GM15510 (cell line): ENCODE measurements around the gene POLR2H.
A peak's percentile ranks its signal among the peaks of the same experiment; 100 is the strongest.

Source experiments
- POLR2A ChIP-seq: IDR thresholded peaks from 3 replicates; pipeline ENCODE4 v1.6.1; 2011; ENCODE audit warnings: borderline replicate concordance; ENCODE audit not compliant: insufficient read length; ENCODE audit errors: extremely low read depth

POLR2H gene

DNA sequence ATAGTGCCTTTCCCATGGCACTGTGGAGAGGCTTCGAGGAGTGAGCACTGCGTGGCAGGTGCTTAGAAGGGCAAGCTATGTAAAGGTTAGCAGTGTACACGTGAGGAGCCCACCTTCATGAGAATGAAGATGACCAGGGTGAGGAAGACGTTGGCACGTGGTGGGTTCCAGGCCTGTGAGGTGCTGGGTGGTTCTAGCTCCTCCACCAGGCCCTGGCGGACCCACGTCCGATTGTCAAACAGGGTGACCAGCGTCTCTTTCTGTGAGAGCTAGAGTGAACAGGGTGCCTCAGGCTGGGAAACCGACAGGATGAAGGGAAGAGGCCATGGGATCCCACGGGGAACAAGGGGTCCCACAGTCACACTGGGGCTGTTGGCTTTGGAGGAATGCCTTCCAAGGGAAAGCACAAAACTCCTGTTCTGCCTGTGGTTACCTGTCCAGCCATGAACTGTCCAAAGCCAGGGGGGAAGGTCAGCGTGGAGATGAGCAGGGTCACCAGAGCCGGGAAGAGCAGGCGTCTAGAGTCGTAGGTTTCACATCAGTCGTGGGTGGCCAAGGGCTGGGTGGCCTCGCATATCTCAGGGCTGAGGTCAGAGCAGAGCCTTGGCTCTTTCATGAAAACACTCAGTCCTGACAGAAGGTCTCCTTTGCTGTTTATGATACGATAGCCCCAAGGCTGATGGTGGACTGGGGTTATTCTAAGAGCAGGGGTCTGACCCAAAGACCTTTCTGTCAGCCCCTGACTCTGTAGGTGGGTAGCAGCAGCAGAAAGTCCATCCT is 6.1 kb upstream of the POLR2H start:
- TF ChIP-seq POLR2A, result no peak

DNA sequence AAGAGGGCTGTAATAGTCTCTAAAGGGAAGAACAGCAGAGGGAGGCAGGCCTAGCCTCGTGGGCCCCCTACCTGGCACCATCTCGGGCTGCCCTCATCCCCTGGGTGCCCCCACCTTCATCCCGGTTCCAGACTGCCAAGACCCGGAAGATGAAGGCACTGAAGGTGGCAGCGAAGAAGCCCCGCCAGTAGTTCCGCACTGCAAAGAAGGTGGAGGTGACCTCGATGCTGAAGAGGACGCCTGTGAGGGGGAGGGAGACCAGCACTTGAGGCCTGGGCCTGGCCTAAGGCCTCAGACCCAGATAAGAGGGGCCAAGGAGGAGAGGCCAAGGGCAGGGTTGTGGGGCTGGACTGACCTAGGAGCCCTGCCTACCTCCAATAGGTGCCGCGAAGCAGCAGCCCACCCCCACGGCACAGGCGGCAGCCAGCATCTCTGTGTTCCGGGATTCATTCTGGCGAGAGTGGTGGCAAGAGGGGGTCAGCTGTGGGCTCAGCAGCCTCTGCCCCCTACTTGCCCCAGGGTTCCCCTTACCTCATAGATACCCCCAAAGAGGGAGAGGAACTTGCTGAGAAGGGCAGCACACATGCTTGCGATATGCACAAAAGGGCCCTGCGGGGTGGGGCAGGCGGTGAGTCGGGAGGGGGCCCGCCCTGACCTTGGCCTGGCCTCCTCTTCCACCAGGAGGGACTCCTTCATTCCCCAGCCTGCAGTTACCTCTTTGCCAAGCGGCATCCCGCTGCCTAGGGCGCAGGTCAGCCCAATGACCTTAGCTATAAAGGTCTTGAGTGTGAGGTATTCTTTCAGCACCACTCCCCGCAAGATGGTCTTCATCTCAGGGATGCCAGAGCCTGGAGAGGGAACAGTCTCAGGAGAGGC is 4.0 kb upstream of the POLR2H start:
- TF ChIP-seq POLR2A, result no peak

DNA sequence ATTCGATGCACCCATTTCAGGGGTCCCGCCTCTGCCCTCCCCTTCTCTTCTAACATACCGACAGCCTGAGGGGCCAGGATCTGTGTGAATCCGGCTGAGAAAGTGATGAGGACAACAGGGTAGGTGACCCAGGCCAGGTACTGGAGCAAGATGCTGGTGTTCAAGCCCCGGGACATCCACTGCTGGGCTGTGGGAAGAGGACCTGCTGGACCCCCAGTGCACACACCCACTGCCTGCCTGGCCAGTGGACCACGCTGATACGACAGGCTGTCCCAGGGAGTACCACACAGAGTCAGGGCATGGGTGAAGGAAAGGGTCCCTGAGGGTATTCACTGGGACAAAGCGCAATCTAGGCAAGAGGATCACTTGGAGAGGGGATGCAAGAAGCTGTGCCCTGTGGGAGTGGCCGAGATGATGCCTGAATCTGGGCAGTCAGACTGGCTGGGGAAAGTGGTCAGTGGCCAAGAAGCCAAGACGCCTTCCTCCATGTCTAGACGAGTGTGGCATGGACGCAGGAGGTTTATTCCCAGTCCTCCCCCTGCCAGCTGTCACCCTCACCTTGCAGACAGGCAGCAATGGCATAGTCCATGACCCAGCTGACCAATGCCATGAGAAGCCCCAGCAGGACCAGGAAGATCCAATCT is 3.3 kb upstream of the POLR2H start:
- TF ChIP-seq POLR2A, result no peak

DNA sequence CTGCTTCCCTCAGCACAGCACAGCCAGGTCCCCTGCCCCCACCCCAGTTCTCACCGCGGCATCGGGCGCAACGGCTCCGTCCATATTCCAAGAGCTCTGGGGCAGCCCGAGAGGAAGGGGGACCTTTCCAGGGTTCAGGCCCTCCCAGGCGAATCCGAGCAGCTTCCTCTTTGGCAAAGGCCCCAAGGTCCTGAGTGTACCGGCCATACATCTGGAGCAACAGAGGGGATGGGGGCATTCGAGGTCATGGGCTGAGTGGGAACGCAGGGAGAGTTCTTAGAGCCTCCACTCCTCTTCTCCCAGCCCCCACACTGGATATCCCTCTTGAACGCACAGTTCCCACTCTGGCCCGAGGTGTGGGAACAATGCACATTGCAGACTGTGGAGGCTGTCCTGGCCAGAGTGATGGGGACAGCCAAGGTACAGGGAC is 2.6 kb upstream of the POLR2H start:
- TF ChIP-seq POLR2A, result no peak

DNA sequence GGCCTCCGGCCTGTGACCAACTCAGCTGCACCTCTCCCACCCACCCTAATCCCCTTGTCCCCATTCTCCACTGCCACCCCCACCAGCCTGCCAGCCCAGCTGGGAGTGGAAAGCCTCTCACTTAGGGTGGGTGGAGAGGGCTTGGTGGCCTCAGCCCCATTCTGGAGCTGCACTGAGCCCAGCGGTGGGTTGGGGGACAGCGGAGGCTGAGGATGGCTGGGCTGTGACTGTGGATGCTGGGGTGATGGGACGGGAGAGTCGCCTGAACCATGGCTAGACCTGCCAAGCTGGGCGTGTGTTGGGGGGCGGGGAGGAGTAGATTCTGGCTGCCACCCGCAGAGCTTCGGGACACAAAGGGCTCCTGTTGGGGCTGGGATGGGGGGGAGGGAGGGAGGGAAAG is 1.9 kb upstream of the POLR2H start:
- no peak for TF ChIP-seq POLR2A

DNA sequence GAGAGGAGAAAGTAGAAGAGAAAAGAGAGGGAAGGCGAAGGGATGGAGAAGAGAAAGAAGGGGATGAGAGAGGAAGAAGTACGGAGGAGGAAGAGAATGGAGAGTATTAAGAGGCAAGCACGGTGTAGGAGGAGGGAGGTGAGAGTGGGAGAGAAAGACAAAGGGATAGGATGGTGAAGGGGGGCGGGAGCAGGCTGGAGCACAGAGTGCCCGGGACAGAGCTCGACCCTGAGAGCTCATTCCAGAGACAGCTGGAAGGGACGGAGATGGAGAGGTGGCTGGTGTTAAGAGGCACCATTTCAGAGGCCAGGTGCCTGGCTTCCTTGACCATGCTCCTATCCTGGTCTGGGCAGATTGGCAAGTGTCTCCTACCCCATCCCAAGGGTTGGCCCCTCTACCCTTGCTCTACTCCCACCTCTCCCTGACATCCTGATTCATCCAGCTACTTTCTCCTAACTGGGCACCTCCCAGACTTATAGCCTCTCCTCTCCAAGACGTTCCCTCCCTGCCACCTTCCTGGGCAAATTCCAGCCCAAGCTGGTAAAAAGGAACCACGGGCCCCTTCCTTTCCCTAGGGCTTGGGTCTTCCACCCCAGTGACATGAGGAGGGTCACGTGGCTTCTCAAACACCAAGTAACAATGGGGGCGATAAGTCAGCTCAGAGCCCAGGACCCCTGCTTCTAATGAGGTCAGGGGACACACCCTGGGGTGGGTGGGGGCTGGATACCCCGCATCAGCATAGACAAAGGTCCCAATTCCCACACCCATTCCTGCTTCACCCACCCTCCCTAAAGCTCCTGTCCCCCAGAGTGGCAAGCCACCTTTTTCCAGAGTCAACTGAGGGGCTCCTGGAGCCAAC is 1.2 kb upstream of the POLR2H start:
- TF ChIP-seq POLR2A, result no peak

DNA sequence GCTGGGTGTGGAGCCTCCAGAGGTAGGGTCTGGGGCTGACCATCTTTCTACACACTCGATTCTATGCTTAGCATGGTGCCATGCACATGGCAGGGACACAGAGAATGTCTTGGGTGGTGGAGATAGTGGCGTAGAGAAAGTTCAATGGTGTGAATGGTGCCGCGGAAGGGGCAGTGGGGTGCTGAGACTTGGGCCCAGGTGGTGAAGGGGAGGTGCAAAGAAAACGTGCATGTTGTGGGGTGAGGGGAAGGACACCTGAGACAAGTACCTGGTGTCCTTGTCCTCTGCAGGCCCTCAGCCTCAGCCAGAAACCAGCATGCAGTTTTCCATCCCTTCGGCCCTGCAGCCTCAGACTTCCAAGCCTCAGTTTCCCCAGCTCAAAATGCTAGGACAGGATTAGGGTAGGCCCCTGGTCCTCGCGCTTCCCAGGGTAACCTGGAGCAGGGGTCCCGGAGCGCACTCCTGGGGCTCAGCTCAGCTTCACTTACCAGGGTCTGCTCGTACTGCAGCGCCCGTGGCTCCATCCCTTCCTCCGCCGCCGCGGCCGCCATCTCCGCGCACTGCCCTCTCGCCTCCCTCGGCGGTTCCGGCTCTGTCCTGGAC is 480 bp upstream of the POLR2H start:
- TF ChIP-seq POLR2A, result no peak

DNA sequence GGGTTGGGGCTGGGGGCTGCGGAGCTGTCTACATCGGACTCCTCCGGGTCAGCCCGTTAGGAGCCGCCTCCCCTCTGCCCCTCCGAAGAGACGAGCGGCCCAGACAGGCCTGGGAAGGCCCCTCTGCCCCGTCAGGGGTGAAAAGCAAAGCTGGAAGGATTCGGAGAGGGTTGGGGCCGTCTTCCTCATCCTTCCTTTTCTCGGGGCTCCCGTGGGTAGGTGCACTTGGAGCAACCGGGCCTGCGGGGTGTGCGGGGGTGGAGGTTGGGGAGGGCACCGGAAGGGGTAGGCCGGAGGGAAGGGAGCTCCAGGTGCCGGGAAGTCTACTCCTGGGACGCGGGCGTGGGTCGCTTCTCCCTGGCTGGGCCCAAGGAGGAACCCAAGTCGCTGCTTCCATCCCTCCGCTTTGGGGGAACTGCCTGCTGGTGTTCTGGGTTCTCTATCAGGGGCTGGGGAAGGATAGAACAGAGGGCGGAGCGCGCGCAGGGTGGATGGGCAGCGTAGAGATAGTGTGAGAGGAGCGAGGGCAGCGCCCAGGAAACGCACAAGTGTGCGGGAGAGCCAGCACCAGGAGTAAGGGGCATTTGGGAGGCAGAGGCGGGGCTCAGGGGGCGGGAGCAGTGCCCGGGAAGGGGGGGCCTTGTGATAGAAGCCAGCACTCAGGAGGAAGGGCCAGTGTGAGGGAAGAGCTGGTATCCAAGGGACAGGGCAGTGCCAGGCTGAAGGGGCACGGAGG is 590 bp downstream of the POLR2H start:
- TF ChIP-seq POLR2A, result no peak

DNA sequence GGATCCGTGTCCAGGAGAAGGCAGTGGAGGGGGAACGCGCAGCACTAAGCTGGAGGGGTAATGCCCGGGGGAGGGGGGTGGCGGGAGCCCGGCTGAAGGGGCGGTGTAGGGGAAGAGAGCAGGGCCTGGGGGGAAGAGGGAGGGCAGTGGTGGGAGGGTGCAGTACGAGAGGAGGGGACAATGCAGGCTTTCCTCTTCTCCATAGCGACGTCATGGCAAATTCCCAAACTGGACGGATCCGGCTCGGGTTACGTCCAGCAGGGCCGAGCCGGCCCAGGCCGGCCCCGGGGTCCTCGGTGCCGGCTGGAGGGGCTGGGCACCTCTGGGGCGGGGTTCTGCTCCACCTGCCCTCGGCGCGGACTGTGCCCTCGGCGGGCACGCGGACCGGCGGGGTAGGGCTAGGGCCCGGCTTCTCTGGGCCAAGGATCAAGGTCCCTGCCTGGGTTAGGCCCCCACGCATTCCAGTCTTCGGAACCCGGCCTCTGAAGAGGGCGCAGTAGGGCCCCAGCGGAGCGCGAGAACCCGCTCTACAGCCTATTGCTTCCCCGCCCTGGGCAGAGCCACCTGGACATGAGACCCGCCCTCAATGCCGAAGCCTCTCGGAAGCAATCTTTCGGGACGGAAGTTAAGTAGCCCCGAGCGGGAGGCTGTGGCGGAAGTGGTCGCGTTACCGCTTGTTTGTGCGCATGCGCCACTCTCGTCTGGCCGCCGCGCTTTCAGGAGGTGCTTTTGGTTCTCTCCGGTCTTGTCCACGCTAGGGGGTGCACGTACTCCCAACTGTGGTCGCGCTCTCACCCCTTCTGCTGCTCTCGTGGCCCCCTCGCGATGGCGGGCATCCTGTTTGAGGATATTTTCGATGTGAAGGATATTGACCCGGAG is 1.4 kb downstream of the POLR2H start:
- TF ChIP-seq POLR2A, result peak; percentile 77

DNA sequence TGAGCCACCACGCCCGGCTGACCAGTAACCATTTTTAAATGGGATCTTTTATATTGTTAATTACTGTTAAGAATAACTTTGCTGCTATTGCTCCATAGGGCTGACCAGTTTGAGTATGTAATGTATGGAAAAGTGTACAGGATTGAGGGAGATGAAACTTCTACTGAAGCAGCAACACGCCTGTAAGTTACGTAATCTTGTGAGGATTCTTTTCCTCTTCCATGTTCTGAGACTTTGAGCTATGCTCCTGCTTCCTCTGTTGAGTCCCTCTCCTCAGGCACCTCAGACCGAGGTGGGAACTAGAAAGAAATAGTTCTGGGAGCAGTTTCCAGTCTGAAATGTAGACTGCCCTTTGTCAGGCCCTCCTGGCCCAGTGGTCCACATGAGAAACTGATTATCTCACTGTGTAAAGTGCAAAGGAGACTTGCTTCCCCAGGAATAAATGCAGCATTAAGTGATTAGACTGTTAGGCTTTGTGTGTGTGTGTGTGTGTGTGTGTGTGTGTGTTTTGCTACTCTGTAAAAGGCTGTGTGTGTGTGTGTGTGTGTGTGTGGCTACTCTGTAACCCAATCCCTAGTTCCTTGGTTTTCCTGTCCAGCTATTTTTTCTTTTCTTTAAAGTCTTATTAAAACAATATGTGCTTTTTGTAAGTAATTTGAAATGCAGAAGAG is 5.2 kb downstream of the POLR2H start:
- TF ChIP-seq POLR2A, result no peak

DNA sequence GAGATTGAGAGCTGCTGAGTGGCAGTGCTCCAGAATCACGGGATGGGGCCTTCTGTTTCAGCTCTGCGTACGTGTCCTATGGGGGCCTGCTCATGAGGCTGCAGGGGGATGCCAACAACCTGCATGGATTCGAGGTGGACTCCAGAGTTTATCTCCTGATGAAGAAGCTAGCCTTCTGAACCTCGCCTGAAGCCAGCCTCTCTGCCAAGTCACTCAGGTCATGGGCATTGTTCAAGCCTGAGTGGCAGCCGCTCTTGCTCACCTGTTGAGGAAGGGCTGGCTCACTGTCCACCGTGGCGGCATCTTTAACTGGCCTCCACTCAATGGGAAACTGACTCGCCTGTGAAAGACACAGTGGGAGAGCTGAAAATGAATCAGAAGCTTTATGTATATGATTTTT is 6.6 kb downstream of the POLR2H start:
- TF ChIP-seq POLR2A, result no peak
